GM19099 (cell line): ENCODE measurements around the gene SCUBE1.

ENCODE experiments used
- POLR2A ChIP-seq: IDR thresholded peaks from 3 replicates; pipeline ENCODE4 v1.6.1; 2011; ENCODE audit warnings: low read depth; ENCODE audit not compliant: insufficient read length; ENCODE audit errors: extremely low read depth

SCUBE1 gene

GRCh38 chr22:43179146-43179910 is 163.8 kb downstream of the SCUBE1 start:
- TF ChIP-seq POLR2A: no peak

GRCh38 chr22:43177479-43177878 is 165.7 kb downstream of the SCUBE1 start:
- no peak for TF ChIP-seq POLR2A

- no peak for TF ChIP-seq POLR2A
Measured at GRCh38 chr22:43176090-43176489, 167.1 kb downstream of the SCUBE1 start.

DNA sequence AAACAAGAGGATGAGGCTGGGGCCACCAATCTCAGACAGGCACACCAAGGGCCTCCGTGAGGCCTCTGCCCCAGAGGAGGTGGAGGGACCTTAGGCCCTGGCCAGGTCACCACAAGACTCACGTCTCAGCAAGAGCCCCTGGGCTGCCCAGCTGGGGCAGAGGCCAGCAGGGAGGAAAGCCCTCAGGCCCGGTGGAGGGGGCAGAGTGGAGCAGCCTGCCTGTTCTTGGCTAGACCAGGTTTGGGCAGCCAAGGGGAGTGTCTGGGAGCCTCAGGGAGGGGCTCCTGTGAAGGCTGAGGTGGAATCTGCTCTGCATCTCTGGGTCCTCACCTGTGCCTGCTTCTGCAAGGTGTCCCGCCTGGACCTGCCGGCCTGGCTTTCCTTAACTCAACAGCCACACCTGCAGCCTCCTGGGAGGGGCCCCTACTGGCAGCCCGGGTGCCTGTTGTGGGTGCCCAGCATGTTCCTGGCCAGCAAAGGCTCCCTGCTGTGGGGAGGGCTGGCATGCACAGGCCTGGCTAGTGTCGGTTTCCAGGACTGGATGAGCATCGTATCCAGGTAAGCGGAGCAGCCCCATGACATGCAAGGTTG is 168.1 kb downstream of the SCUBE1 start:
- no peak for TF ChIP-seq POLR2A

- TF ChIP-seq POLR2A: no peak
Measured at GRCh38 chr22:43173976-43174720, 169.0 kb downstream of the SCUBE1 start.

GRCh38 chr22:43173566-43173965 is 169.6 kb downstream of the SCUBE1 start:
- TF ChIP-seq POLR2A: no peak

DNA sequence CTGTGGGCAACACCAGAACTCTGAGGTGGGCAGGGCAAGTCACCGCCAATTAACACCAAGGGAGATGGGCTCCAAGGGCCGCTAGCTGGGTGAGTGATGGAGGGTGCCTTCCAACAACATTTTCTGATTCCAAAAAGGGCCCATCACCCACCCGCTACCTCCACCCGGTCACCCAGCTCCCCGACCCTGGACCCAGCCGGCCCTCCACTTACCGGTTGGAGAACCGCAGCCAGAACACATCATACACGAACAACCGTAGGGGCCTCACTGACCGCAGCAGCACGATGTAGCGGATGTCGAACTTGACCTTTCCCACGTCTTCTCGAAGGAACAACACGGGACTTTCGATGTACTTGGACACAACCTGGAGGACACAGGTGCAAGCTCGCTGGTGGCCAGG is 171.0 kb downstream of the SCUBE1 start:
- no peak for TF ChIP-seq POLR2A

DNA sequence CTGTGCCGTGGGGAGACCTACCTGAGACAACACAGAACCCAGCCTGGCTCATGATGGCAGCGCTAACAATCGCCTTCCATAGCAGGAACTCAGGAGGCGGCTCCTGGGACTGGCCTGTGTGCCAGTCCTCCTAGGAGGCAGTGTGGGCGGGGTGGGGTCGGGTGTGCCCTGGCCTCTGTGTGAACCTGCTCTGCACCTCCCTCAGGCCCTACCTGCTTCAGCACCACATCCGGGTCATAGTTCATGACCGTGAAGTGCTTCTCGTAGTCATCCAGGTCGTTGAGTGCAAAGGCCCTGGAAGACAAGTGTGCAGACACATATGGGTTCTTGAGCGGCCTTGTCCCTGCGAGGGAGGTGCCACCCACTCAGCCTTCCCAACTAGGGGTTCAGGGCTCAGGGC is 171.6 kb downstream of the SCUBE1 start:
- no peak for TF ChIP-seq POLR2A

DNA sequence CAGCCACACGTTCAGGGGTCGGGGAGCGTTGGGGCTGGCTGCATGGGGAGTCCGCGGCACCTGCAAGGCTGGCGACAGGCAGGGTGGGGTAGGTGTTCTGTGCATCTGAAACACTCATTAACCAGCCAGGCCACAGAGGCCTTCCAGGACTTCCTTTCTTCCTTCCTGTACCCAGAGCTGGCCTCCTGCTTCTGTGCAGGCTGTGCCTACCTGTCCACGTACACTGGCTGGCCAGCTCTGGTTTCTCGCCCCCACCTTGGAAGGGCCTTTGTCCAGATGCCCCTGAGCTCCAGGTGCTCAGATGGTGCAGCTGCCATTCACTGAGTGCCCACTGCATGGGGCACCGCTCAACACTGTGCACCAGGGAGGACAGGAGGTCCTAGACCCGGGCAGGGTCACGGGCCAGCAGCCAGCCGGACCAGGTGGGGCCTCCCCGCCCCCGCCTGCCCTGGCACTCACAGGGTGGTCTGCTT is 172.1 kb downstream of the SCUBE1 start:
- TF ChIP-seq POLR2A: no peak

DNA sequence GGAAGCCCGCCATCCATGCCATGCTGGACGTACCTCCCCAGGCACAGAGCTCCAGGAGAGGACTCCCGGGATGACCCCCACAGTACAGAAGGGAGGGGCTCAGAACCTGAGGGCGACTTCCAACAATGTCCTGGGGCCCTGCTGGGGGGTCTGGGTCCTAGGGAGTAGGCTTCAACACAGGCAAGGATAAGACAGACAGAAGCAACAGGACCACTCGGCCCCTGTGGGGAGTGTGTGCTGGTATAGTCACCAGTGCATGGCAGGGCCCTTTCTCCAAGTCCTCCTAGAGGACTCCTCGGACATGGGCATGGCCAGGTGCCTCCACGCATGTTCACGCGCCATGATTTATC is 173.1 kb downstream of the SCUBE1 start:
- no peak for TF ChIP-seq POLR2A

DNA sequence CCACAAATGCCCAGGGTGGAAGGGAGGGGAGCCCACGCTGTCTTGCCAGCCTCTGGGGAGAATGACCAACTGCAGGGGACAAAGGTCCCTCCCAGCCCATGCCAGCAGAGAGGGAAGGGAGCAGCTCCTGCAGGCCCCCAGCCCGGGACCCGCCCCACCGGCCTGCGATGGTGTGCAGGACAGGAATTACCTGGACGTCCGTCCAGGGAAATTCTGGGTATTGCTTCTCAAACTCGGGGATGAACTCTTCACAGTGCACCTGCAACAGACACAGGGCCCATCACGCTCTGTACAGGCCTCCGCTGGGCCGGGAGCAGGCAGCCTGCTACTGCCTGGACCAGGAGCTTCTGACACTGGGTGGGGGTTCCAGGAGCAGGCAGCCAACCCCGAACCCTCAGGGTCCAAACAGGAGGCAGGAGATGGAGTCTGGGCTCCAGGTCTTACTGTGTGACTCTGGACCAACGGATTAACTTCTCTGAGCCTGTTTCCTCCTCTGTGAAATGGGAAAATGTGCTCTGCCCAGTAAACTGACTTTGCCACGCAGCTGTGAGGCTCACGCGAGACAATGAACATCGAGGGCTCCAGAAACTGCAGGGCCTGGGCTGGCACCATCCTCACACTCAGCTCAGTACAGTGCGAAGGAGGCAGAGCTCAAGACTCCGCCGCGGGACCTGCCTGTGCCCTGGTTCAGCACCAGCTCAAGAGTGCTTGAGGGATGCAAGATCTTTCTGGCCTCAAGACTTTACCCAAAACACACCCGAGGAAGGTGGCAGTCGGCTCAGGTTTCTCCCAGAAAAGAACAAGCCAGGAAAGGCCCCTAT is 173.7 kb downstream of the SCUBE1 start:
- no peak for TF ChIP-seq POLR2A

- TF ChIP-seq POLR2A: no peak
Measured at GRCh38 chr22:43168471-43169309, 174.5 kb downstream of the SCUBE1 start.

DNA sequence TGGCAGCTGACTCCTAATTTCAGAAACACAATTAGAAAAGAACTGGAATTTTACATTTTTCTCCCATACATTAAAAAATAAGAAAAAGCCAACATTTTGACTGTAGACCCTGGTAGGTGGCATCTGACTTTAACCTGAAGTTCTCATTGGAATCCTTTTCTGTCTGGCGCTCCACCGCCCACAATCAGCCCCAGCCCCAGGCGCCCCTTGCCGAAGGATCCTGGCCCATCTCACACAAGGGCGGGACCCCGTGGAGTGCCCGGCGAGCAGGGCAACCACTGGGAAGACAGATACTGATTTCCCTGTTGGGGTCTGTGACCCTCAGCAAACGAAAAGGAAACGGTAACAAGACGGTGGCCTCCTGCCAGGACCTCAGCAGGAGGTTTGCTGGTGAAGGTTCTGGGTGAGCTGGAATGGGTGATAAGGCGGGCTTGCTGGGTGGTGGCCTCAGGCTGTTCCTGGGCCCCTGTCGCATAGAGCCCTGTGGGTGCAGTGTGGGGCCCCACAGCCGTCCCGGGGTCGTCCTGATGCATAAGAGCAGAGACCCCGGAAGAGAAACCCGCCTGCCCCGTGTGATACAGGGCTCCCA is 176.1 kb downstream of the SCUBE1 start:
- TF ChIP-seq POLR2A: no peak
